HL-60 (cell line): ENCODE results near the gene OR4C6.

ENCODE experiments used
- DNase-seq, 2 experiments: peaks; one replicate each; pipeline ENCODE4 v3.0.0-alpha.2; 2010 to 2020; ENCODE audit warnings: low read depth in 1 of 2, low spot score in 1 of 2
- H3K27ac ChIP-seq: fragments of 250-450 bp; sonication (Bioruptor Pico); replicated peaks from 2 replicates; pipeline ENCODE4 v1.5.1; 2020; ENCODE audit warnings: mild to moderate bottlenecking, moderate library complexity
- H3K27me3 ChIP-seq: fragments of 250-450 bp; sonication (Bioruptor Pico); 2 replicates; pipeline ENCODE4 v1.5.1; 2021; ENCODE audit warnings: mild to moderate bottlenecking, moderate library complexity; ENCODE audit not compliant: insufficient read depth, poor library complexity, severe bottlenecking
- H3K4me3 ChIP-seq: replicated peaks from 2 replicates; pipeline ENCODE4 v1.5.1; 2011; ENCODE audit warnings: mild to moderate bottlenecking, control low read depth, low read length; ENCODE audit not compliant: insufficient read depth
- CTCF ChIP-seq: IDR thresholded peaks from one replicate; pipeline ENCODE4 v1.5.1; 2011; ENCODE audit warnings: low read length, control low read depth, inconsistent platforms; ENCODE audit not compliant: insufficient read depth
- GABPA ChIP-seq: IDR thresholded peaks from 2 replicates; pipeline ENCODE4 v1.6.1; 2012; ENCODE audit warnings: low read depth
- POLR2AphosphoS5 ChIP-seq: IDR thresholded peaks from 2 replicates; pipeline ENCODE4 v1.6.1; 2012; ENCODE audit warnings: low read depth
- REST ChIP-seq: IDR thresholded peaks from 2 replicates; pipeline ENCODE4 v1.6.1; 2012; ENCODE audit warnings: low read depth; ENCODE audit not compliant: insufficient replicate concordance
- SPI1 ChIP-seq: IDR thresholded peaks from 2 replicates; pipeline ENCODE4 v1.6.1; 2012; ENCODE audit warnings: low read depth, mild to moderate bottlenecking, borderline replicate concordance

The OR4C6 gene

GRCh38 chr11:55669376-55669775, 7.4 kb downstream of the OR4C6 start:
- Histone ChIP-seq H3K27me3 (no peaks in the 10 kb centered on the region), H3K27ac (no peak overlapping the region), H3K4me3 (no peak overlapping the region)
- no peak for DNase-seq
- TF ChIP-seq SPI1 (no peak), CTCF (no peak), REST (no peak), POLR2AphosphoS5 (no peak), GABPA (no peak)

GRCh38 chr11:55673860-55674259, 11.9 kb downstream of the OR4C6 start:
- DNase-seq = no peak
- Histone ChIP-seq H3K27ac (no peak overlapping the region), H3K27me3 (no peaks in the 10 kb centered on the region), H3K4me3 (no peak overlapping the region)
- no peak for TF ChIP-seq SPI1
- TF ChIP-seq POLR2AphosphoS5 = no peak
- TF ChIP-seq REST = no peak
- no peak for TF ChIP-seq CTCF
- TF ChIP-seq GABPA = no peak

GRCh38 chr11:55697817-55698216, 35.8 kb downstream of the OR4C6 start:
- Histone ChIP-seq H3K4me3 (no peak overlapping the region), H3K27ac (no peak overlapping the region), H3K27me3 (no peaks in the 10 kb centered on the region)
- DNase-seq = no peak
- TF ChIP-seq REST = no peak
- no peak for TF ChIP-seq CTCF
- TF ChIP-seq SPI1 = no peak
- TF ChIP-seq POLR2AphosphoS5 = no peak
- TF ChIP-seq GABPA = no peak
